M059J (cell line): ENCODE results near the gene CCDC110. TPM values are rescaled to one million over a fixed set of nuclear protein-coding genes. Genes with fewer than 3 reads are reported as not detected.

ENCODE experiments used
- DNase-seq: peaks from one replicate; pipeline ENCODE4 v3.0.0-alpha.2; 2012; ENCODE audit warnings: low read depth
- total RNA-seq: library from RNA; depleted of rRNA; stranded (reverse); fragments of >200 nt; shearing (Covaris generic); gene quantifications from 2 replicates; pipeline ENCODE4 v1.2.3, GENCODE V29; 2014; rRNA removed

CCDC110 gene
- total RNA-seq, 1 experiment from 2014 or later = 1.7 TPM

DNA sequence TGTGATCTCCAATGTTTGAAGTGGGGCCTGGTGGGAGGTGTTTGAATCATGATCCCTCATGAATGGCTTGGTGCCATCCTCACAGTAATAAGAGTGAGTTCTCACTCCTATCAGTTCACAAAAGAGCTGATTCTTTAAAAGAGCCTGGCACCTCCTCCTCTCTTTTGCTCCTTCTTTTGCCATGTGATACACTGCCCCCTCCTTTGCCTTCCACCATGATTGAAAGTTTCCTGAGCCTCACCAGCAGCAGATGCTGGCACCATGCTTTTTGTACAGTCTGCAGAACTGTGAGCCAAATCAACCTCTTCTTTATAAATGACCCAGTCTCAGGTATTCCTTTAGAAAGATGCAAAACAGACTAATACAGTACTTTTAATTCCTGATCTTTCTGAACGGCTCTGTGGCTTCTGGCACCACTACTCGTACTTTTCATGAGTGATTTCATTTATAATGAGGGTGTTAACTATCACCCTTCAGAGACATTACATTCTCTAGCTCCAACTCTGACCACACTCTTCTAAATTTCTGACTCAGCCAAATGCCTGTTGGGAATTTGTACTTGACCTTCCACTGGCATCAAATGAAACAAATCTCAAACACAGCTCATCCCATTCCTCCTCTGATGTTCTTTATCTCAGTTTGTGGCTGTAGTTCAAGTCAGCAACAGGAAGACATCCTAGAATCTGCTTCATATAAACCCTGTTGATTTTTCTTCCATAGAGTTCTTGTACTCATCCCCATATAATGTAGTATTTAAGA lies 50.0 kb downstream of the CCDC110 start:
- DNase-seq = peak; percentile 63

DNA sequence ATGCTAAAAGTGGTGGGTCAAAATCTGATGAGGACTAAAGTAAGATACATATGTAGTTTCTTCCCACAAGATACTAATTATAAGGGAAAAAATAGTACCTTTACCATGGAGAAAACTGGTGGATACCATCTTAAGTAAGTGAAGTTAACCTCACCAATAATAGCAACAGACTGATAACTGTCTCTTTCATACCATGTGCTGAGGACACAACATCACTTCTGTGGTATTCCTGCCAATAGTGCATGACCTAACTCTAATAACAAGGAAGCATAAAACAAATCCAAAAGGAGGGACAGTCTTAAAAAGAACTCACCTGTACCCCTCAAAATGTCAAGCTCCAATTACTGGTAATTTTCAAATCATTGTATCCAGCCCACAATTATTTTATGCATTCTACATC lies 54.6 kb downstream of the CCDC110 start:
- no peak for DNase-seq

GRCh38 chr4:185412412-185412811 lies 59.1 kb downstream of the CCDC110 start:
- DNase-seq = no peak

DNA sequence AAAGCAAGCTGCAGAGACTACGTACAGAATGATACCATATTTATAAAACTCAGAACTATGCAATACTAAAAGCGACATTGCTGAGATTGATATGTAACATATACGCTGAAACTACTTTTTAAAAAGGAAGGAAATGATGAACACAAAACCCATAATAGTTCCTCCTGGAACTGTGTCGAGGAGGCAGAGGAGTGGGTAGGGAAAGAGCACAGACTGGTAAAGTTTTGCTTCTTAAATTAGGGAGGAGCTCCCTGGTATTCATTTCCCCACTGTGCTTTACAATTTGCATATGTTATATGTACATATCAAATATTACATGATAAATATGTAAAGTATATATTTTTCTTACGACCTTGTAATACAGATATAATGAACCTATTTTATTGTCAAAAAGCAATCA lies 59.7 kb downstream of the CCDC110 start:
- no peak for DNase-seq

GRCh38 chr4:185408432-185408831 lies 63.1 kb downstream of the CCDC110 start:
- DNase-seq = no peak

DNA sequence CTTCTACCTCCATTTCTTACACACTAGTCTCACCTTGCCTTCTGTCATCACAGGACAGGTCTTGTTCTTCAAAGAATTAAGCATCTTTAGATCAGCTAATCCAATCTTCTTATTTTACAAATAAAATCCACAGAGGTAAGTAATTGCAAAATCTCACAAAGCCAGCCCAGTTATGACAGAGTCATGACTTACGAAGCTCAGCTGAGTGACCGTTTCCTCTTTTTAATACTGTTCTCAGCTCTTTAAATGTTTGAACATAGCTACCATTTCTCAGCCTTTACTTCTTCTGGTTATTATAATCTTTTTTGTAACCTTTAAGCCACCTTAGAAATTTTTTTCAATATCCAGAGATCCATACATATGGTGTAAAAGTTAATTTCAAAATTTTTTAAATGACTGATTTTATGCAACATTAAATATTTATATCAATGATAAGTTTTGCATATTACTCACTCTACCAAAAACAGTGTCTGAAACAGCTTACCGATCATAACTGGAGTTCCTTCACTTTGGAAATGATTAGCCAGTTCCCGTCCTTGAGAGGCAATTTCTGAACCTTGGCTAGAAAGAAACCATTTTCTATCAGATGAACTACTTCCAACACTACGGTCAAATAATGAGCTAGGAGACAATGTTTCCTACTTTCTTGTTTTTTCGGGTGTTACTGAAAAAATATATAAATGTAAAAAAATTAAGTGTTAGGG lies 66.1 kb downstream of the CCDC110 start:
- no peak for DNase-seq

- DNase-seq = no peak
These were observed 67.5 kb downstream of the CCDC110 start for GRCh38 chr4:185404031-185404430.

DNA sequence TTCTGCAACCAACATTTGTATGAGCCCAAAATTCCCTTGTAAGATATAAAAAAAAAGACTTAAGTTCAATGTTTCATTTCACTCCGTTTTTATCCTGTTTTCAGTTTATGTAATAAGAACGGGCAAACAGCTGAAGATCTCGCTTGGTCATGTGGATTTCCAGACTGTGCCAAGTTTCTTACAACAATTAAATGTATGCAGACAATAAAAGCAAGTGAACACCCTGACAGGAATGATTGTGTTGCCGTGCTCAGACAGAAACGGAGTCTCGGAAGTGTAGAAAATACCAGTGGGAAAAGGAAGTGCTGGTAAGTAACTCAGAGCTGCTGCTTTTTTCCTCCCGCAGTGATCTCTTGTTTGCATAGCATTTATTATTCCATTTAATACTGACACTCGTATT lies 72.1 kb downstream of the CCDC110 start:
- no peak for DNase-seq

- DNase-seq = no peak
These were observed 72.9 kb downstream of the CCDC110 start for GRCh38 chr4:185398618-185399017.

GRCh38 chr4:185396724-185397385 lies 74.7 kb downstream of the CCDC110 start, which contains the start of gene ANKRD37:
Gene ANKRD37, plus strand, starts transcription at chr4:185396841. Its CDS starts 83 bp downstream, at chr4:185396924.
- DNase-seq = peak; percentile 29

DNA sequence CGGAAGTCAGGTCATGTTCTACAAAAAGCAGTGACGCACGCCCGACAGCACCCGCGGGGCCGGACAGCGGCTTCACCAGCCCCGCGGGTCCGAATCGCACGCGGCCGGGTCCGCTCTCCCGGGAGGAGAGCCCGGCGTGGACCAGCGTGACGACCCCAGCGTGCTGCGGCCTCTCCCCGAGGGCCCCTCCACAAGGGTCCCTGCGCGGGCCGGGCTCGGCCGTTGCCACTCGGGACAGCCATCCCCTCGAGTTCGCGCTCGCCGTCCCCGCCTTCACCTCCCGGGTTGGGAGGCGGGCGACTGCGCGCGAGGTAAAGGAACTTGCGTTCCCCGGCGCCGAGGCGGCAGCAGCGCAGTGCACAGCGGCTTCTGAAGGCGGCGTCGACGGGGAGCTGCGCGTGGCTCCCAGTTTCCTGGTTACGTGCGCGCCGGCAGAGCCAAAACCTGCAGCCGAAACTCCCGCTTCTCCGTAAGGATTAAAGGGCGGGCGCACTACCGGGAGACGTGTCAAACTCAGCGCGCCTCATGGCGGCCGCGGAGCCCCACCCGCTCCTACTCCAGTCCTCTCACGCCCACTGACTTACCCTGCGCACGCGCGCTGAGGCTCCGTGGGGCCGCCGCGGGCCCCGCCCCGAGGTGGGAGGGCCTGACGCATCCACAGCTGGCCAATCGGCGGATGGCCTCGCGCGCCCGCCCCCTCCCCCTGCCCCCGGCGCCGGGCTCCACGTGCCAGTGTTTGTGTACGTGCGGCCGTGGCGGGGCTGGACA lies 75.4 kb downstream of the CCDC110 start:
- DNase-seq = peak; percentile 94

DNA sequence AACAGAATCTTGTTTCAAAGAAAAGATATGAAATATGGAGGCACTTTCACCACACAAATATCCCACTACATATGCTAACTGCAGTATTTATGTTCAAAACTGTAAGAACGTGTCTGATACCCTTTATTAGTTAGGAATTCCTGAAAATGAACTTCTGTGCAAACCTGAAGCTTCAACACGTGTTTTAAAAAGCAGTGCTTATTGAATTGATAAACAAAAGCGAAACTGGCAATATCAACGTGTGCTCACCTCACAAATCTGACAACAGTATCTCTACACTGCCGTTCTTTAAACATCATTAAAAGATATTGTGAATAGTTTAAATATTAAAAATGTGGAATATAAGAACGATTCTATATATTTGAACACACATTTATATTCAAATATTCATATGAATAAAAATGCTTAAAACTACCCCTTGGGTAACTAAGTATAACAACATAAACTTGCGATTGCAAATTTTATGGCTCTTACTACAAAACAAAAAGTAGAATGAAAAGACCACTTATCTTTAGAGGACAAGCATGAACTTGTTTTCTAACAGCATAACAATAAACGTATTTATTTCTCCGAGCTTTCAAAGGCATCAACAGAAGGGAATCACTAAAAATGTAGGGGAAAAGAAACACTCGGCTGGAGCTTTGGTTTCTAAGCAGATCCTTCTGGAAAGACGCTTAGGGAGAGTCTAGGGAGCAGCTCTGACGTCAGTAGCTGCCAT lies 76.1 kb downstream of the CCDC110 start, which contains the start of gene LRP2BP:
TSS of gene LRP2BP (minus strand) at position 687 of the 718 bp plus-strand sequence. CDS start 17,738 bp downstream, outside the sequence.
- DNase-seq = peak; percentile 18

Other genes starting within 250 kb of the CCDC110 start
- gene LRP2BP, start 75.8 kb downstream of the CCDC110 start, total RNA-seq = 0.07 and 0.34 TPM in 2 replicates
- 6.3 and 8.5 TPM in 2 replicates for gene ANKRD37, start 74.9 kb downstream of the CCDC110 start, total RNA-seq
- gene UFSP2, start 45.8 kb downstream of the CCDC110 start, total RNA-seq = 27.2 TPM in 2 replicates
- gene PDLIM3, start 63.8 kb upstream of the CCDC110 start, total RNA-seq = 7.4 and 14.5 TPM in 2 replicates